GM08714 (cell line): ENCODE results near the gene MAGED1.

ENCODE experiments used
- H3K4me3 ChIP-seq: fragments of 200-500 bp; sonication (Bioruptor generic); 2 replicates; pipeline ENCODE4 v1.5.1; 2014; ENCODE audit warnings: mild to moderate bottlenecking, low read length, inconsistent platforms
- ZNF274 ChIP-seq: IDR thresholded peaks from 2 replicates; pipeline ENCODE4 v1.6.1; 2012; ENCODE audit warnings: mild to moderate bottlenecking, low read depth, low read length

MAGED1 gene, protein sequence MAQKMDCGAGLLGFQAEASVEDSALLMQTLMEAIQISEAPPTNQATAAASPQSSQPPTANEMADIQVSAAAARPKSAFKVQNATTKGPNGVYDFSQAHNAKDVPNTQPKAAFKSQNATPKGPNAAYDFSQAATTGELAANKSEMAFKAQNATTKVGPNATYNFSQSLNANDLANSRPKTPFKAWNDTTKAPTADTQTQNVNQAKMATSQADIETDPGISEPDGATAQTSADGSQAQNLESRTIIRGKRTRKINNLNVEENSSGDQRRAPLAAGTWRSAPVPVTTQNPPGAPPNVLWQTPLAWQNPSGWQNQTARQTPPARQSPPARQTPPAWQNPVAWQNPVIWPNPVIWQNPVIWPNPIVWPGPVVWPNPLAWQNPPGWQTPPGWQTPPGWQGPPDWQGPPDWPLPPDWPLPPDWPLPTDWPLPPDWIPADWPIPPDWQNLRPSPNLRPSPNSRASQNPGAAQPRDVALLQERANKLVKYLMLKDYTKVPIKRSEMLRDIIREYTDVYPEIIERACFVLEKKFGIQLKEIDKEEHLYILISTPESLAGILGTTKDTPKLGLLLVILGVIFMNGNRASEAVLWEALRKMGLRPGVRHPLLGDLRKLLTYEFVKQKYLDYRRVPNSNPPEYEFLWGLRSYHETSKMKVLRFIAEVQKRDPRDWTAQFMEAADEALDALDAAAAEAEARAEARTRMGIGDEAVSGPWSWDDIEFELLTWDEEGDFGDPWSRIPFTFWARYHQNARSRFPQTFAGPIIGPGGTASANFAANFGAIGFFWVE

DNA sequence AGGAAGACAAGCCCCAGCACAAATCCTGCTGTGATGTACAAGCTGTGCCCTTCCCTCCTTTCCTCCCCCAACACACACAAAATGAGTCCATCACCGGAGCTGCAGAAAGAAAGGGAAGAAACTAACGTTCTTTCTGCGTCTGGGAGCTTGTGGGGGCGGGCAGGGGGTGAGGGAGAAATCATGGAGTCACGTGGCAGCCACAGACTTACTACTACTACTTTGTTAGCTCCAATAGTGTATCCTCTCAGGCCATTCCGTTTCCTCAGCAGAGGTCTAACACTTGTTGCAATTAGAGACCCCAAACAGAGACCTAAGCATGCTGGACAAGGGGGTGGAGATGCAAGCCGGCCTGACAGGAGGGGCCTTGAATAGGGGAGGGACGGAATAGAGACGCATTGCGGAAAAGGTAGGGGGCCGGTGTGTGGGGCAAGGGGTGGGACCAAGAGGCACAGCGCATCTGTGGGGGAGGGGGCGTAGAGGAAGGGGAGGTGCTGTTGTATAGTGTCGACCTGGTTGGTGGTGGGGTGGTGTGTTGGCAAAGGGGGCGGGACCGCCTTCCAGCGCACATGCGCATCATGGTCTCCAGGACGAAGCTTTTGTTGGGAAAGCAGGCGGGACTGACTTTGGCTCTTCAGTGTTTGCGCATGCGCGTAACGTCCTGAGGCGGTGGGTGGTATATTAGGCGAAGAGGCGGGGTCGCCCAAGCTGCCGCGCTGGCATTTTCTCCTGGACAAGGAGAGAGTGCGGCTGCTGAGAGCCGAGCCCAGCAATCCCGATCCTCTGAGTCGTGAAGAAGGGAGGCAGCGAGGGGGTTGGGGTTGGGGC, at the start of gene MAGED1:
Gene MAGED1 (plus strand): TSS at position 703 of the 825 bp plus-strand sequence. CDS start 682 bp downstream, outside the sequence.
- TF ChIP-seq ZNF274 = no peak
- peak within 1 kb of the TSS; percentile 62 for H3K4me3 ChIP-seq

DNA sequence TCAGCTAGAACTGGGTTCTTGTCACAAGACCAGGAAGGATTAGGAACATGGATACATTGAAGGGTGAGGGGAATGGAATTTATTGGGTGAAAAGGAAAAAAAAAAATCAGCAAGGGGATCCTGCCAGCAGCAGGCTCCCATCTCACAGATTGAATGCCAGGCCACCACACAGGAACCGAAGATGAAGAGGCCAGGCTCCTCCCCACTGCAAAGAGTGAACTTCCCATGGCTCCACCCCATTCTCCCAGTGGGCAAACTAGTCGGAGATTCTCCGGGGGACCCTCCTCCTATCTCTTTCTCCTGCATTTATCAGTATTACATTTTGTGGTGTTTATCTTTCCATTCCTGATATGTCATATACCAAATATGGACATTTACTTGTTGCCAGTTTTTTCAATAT, 46.0 kb upstream of the MAGED1 start:
- H3K4me3 ChIP-seq = no peak overlapping the region
- TF ChIP-seq ZNF274 = no peak

DNA sequence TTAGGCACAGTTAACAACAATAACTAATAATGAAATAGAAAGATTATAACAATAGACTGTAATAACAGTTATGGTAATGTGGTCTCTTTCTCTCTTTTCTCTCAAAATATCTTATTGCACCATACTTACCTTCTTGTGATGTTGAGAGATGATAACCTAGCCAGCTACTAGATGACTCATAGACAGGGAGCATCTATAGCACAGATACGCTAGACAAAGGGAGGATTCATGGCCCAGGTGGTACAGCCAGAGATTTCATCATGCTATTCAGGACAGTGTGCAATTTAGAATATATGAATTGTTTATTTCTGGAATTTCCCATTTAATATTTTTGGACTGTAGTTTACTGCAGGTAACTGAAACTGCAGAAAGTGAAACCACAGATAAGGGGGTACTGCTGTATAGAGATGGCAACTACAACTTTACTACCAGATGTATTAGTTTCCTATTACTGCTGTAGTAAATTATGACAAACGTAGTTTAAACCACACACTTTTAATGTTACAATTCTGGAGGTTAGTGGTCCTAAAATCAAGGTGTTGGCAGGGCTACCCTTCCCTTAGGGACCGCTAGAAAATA, 41.8 kb upstream of the MAGED1 start:
- no peak overlapping the region for H3K4me3 ChIP-seq
- no peak for TF ChIP-seq ZNF274

DNA sequence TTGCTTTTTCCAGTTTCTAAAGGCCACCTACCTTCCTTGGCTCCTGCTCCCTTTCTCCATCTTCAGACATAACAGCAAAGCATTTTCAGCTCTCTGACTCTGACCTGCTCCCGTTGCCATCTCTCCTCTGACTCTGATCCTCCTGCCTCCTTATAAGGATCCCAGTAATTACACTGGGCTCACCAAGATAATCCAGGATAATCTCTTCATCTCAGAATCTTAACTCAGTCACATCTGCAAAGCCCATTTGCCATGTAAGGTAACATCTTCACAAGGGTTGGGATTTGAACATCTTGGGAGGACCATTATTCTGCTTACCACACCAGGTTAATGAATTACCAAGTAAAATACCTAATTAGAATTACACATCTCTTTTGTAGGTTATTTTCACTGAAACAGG, 41.3 kb upstream of the MAGED1 start:
- H3K4me3 ChIP-seq = no peak overlapping the region
- TF ChIP-seq ZNF274 = no peak

DNA sequence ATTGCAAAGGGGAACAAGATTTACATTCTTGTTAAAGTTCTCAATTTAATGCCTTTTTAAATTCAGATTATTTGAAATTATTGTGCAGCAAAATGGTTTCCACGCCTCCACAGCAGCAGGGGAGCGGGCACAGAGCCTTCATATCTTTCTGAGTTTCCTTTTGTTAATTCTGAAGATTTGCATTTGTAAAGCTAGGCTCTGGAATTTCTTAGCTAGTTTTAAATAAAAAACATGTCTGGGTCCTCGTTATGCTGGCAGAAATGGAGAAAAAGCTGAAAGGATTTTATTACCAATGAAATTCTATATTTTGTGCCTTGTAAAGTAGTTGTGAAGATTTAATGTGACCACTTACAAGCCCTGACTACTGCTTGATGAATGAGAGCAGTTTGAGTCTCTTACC, 40.8 kb upstream of the MAGED1 start:
- H3K4me3 ChIP-seq = no peak overlapping the region
- no peak for TF ChIP-seq ZNF274

DNA sequence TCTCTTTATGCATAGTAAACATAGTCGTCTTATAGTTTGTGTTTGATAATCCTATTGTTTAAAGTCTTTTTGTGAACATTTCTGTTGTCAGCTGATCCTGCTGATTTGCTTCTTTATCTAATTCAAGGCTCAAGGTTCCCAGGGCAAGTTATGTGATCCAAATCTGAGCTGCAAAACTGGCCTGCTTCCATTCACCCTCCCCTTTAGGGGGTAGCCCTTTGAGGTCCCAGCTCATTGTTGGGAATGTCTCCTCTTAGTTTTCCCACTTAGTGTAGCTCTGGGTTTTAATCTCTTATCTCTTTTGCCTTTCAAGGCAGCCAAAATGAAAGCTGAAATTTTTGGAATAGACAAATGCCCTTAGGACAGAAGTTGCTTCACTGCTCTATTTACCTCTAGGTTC, 40.2 kb upstream of the MAGED1 start:
- no peak for TF ChIP-seq ZNF274
- no peak overlapping the region for H3K4me3 ChIP-seq

DNA sequence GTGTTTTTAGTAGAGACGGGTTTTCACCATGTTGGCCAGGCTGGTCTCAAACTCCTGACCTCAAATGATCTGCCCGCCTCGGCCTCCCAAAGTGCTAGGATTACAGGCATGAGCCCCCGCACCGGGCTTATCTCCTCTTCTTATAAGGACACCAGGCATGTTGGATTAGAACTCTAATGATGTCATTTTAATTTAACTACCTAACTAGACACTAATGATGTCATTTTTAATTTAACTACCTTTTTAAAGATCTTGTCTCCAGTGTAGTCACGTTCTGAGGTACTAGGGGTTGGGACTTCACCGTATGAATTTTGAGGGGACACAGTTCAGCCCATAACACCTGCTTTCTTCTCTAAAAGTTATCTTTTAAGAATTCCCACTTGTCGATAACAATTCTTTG, 37.7 kb upstream of the MAGED1 start:
- TF ChIP-seq ZNF274 = no peak
- H3K4me3 ChIP-seq = no peak overlapping the region

DNA sequence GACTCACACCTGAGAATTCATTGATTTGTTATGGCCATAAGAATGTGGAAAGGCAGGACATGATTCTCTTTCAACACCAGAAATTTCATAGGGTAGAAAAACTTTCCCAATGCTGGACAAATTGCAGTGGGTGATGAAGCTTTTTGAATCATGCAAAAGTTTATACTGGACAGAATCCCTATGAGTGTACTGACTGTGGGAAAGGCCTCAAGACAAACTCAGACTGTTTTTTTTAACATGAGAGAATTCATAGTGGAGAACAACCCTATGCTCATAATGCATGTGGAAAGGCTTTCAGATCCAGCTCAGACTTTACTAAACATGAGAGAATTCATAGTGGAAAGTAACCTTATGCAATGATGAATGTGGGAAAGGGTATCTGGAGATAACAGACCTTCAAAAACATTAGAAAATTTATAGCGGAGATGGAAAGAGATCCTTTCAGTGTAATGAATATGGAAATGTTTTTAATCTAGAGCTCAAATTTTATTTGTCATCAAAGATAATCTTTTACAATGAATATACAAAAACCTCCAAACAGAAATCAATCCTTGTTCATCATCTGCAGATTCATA, 36.2 kb upstream of the MAGED1 start:
- no peak for TF ChIP-seq ZNF274

DNA sequence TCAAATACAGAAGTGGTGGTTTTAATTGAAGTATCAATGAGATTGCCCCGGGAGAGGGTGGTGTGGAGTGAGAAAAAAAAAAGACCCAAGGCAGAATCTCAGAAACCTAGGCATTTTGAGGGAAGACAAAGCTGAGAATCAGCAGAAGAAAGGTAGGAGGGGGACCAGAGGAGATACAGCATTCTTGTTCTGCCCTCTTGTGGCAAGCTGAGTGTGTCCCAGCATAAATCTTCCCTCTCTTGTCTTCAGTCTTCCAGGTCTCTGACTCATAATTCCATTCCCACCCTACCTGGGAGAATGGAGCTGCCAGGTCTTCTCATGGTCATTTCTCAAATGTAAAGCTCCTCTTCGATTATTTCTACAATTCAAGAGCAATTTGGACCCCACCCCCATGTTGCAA, 32.7 kb upstream of the MAGED1 start:
- TF ChIP-seq ZNF274 = no peak
- no peak overlapping the region for H3K4me3 ChIP-seq

More for the DNA sequence above, 36.2 kb upstream of the MAGED1 start:
- no peak overlapping the region for H3K4me3 ChIP-seq

DNA sequence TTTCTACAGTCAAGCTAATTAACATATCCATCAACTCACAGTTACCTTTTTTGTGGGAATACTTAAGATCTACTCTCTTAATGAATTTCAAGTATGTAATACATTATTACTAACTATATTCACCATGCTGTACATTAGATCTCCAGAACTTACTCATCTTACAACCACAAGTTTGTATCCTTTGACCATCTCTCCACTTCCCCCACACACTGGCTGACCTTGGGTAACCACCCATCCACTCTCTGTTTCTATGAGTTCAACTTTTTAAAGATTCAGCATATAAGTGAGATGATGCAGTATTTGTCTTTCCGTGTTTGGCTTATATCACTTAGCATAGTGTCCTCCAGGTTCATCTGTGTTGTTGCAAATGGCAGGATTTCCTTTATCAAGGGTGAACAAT, 30.5 kb upstream of the MAGED1 start:
- H3K4me3 ChIP-seq = no peak overlapping the region
- TF ChIP-seq ZNF274 = no peak

DNA sequence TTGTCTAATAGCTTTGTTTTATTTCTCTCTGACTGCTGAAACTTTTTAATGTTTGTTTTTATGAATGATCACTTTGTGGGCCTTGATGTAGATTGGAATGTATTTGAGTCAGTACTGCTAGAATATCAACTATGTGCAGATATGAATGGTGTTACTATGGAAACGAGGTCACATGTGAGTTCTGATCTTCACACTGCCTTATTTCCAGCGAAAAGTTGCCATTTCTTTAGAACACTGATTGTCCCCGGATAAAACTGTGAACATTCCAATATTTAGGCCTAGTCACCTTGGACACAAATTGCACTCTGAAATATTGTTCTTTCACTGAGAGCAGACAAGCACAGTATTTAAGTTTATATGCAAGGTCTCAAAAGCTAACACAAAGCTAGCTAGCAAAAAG, 27.2 kb upstream of the MAGED1 start:
- no peak for TF ChIP-seq ZNF274
- no peak overlapping the region for H3K4me3 ChIP-seq

DNA sequence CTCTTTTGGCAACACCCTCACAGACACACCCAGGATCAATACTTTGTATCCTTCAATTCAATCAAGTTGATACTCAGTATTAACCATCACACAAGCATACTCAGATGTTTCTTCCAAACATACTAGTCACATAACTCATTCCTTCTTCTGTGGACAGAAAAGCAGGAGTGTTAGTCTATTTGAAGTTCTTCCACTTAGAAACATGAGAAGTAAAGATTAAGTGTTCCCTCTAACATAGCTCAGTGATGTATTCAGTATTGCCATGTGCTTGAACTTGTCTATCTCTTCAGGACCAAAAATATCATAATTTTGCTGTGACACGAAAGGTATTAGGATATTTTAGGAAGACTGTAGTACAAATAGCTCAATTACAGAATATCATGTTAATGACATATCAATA, 25.8 kb upstream of the MAGED1 start:
- no peak for TF ChIP-seq ZNF274
- no peak overlapping the region for H3K4me3 ChIP-seq

DNA sequence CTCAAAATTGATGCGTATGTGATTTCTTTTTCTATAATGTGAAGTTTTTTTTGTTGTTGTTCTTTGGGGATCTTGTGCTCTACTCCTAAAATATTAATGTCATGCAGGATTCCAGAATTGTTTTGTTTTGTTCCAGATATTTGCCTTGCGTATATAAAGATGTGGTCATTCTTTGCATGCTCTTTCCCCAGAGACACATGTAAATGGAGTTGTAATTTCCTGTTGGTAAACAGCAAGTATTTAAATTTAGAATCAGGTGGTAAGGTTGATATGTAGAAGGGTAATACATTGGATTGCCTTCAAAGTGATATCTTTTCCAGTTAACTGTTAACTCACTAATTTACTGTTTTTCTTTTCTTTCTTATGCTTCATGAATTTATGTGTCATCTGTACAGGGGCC, 23.1 kb upstream of the MAGED1 start:
- no peak for TF ChIP-seq ZNF274
- no peak overlapping the region for H3K4me3 ChIP-seq

DNA sequence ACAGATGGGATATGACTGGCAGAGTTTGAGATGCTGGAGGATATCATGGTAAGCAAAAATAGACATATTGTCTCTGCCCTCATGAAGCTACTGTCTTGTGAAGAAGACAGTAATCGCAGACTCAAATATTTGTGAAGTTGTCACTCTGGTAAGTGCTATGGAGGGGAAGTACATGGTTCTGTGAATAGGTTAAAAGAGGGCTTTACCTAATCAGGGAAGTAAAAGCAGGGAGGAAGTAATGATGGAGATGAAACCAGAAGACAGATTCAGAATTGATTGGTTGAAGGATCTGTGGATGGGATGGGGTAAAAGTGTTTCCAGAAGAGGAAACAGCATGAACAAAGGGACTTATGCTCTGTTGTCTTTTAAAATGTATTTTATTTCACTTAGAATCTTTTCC, 19.3 kb upstream of the MAGED1 start:
- no peak overlapping the region for H3K4me3 ChIP-seq
- TF ChIP-seq ZNF274 = no peak

DNA sequence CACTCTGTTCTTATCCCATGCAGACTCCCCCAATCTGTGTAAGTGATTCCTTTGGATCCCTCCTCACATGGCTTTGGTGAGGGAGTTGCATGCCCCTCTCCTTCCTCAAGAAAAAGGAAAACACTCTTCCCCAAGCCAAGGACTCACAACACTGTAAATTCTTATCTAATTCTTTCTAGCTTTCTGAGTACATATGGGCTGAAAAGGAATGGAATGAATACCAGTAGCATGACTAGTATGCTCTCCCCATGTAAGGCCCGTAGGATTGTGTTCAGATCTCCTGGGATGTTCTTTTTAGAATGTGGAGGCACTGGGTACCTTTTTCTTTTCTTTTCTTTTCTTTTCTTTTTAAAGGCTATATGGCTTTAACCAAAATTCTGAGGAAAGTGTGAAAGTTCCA, 17.0 kb upstream of the MAGED1 start:
- no peak for TF ChIP-seq ZNF274

More for the DNA sequence above, 17.0 kb upstream of the MAGED1 start:
- H3K4me3 ChIP-seq = no peak overlapping the region
